Measurements from ENCODE around the gene CCDC17.

DNA sequence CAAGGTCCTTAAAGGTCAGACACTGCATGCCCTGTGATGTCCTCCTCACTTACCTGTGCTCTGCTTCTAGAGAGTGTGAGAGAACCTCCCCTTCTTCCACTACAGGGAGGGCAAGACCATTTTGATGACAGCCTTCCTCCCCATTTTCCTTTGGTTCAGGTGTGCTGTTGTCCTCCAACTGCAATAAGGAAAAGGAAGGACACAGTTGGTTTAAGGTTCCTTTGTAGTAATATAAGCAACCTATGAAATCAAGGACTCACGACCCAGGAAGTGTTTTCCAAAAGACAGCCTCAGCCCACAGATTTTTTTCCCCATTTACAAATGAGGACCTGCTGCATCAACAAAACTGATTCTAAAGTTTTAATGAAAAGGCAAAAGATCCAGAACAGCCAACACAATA lies 6.6 kb upstream of the CCDC17 start:
- no peak for TF ChIP-seq CTCF (IDR thresholded peaks at IDR 0.05; ENCODE audit: low read depth, low read length)
- TF ChIP-seq POLR2A (IDR thresholded peaks at IDR 0.05; ENCODE audit: extremely low read depth, insufficient read length): no peak
- TF ChIP-seq, protein P1, sequence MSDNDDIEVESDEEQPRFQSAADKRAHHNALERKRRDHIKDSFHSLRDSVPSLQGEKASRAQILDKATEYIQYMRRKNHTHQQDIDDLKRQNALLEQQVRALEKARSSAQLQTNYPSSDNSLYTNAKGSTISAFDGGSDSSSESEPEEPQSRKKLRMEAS (IDR thresholded peaks at IDR 0.05; ENCODE audit: low read depth, low read length): no peak
- no peak for TF ChIP-seq MYC (IDR thresholded peaks at IDR 0.05; ENCODE audit: low read depth, low read length)
